ENCODE data around the gene SYTL3.

- TF ChIP-seq, protein P1, sequence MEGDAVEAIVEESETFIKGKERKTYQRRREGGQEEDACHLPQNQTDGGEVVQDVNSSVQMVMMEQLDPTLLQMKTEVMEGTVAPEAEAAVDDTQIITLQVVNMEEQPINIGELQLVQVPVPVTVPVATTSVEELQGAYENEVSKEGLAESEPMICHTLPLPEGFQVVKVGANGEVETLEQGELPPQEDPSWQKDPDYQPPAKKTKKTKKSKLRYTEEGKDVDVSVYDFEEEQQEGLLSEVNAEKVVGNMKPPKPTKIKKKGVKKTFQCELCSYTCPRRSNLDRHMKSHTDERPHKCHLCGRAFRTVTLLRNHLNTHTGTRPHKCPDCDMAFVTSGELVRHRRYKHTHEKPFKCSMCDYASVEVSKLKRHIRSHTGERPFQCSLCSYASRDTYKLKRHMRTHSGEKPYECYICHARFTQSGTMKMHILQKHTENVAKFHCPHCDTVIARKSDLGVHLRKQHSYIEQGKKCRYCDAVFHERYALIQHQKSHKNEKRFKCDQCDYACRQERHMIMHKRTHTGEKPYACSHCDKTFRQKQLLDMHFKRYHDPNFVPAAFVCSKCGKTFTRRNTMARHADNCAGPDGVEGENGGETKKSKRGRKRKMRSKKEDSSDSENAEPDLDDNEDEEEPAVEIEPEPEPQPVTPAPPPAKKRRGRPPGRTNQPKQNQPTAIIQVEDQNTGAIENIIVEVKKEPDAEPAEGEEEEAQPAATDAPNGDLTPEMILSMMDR (IDR thresholded peaks at IDR 0.05): no peak
- TF ChIP-seq EP300 (IDR thresholded peaks at IDR 0.05): no peak
These were observed 35.0 kb downstream of the SYTL3 start for GRCh38 chr6:158684745-158685324.

Data from suprapubic skin (tissue), 3 donors.